ENCODE data around the gene ARMC2.
"Not testable (repeated sequence)": the region's sequence is repeated elsewhere in the genome, so short reads cannot be mapped to it uniquely, and the experiment has no call there.

The ARMC2 gene

DNA sequence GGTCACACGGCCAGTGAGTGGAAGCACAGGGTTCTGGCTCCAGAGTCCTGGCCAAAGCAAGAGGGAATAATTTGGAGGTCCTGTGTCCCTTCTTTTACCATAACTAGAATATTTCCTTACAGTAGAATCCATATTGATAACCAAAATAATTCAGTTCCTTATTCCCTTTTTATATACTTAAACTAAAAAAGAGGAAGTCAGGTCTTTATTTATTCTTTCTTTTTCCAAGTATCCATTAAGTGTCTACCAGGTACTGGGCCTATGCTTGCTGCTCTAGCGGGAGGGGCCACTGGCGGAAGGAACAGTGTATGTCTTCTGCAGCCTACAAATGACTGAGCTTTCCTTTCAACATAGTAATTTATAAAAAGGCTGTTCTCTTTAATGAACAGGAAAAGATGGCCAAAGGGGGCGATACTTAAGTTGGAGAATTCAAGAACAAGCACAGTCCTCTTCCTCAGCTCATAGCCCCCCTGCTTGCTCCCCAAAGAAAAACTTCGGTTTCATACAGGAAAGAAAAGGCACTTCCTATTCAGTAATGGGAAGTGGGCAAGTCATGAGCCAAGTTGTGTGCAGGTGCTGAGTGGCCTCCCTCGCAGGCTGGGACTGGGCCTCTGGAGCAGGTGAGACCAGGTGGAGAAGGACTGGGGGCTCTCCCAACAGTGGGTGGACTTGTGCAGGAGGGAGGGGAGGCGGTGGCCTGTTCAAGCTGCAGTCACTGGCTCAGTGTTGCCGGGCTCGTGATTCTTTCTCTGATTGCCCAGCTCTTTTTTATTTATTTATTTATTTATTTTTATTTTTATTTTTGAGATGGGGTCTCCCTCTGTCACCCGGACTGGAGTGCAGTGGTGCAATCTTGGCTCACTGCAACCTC is 110.9 kb downstream of the ARMC2 start:
- DNase-seq, result no peak

DNA sequence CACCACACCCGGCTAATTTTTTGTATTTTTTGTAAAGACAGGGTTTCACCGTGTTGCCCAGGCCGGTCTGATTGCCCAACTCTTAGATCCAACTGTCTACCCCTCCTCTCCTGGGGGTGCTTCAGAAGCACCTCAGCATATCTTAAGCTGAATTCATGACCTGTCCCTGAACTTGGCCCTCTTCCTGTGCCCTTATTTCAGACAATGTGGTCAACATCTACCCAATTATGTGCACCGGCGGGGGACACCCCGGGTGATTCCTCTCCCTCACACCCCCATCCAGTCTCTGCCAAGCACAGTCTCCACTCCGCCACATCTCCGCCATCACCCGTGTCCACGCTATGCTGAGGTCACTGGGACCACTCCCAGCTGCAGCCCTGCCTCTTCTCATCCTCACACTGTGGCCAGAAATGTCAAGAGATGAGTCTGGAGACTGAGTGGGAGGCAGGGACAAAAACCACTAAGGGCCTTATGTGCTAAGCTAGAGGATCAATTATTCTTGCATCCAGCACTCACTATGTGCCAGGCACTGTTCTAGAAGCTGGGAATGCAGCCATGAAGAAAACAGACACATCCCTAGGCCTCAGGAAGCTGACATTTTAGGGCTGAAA is 111.9 kb downstream of the ARMC2 start:
- no peak for DNase-seq

DNA sequence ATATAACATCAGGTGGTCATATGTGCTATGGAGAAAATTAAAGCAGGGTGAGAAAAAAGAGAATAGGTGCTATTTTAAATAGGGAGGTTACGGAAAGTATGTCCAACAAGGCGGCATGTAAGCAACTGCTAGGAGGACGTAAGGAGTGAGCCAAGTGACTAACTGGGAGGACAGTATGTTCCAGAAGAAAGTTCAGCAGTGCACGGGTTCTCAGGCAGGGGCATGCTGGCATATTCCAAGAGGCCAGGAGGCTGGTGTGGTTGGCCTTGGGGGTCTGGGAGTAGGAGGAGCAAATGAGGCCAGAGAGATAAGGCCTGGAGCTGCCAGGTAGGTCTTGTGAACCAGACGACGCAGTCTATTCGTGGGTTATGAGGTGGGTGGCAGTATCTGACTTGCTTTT is 112.4 kb downstream of the ARMC2 start:
- no peak for DNase-seq

DNA sequence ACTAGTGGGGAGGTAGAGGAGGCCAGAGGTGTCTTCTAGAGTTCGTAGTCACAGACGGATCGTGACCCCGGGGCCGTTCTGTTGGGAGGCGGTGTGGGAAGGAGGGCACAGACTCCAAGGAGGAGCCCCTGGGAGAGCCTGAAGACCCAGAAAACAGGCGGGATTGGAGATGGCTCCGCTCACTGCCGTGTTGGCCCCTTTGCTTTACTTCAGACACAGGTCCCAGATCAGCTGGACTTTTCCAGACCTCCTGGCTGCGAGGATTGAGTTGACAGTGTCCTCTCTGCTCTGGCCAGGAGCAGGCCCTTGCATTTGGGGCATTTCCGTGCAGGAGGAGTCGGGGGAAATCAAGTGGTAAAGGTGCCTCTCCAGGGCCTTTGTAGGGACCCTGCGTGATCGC is 112.9 kb downstream of the ARMC2 start:
- DNase-seq, result no peak

DNA sequence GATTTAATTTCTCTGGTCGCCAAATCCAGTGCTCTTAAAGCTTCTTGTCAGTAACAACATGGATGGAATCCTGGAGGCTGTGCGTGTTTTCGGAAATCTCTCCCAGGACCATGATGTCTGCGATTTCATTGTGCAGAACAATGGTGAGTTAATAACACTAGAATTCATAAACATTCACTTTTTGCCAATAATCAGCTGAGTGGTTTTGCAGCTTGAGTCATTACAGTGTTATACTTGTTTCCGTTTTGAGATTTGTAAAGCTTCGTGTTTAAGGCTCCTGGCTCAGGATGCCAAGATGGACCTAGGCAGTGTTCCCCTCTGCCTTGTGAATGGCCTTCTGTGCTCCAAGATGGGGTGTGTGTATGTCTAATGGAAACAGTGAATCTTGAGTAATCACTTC is 113.8 kb downstream of the ARMC2 start:
- DNase-seq, result no peak

DNA sequence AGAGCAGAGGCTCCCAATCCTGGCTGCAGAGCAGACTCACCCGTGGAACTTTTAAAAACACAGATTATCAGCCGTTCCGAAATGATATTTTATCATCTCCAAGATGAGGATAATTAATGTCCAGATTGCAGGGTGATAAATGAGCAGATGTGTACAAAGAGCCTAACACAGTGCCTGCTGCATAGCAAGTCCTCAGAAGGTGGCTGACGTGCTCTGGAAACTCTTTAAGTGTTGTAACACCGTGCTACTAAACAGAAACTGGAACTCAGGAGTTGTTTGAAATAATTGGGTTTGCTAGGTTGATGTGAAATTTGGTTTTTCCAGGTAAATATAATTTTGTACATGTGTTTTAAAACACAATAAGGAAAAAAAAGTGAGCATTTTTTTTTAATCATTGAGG is 118.0 kb downstream of the ARMC2 start:
- DNase-seq, result no peak

DNA sequence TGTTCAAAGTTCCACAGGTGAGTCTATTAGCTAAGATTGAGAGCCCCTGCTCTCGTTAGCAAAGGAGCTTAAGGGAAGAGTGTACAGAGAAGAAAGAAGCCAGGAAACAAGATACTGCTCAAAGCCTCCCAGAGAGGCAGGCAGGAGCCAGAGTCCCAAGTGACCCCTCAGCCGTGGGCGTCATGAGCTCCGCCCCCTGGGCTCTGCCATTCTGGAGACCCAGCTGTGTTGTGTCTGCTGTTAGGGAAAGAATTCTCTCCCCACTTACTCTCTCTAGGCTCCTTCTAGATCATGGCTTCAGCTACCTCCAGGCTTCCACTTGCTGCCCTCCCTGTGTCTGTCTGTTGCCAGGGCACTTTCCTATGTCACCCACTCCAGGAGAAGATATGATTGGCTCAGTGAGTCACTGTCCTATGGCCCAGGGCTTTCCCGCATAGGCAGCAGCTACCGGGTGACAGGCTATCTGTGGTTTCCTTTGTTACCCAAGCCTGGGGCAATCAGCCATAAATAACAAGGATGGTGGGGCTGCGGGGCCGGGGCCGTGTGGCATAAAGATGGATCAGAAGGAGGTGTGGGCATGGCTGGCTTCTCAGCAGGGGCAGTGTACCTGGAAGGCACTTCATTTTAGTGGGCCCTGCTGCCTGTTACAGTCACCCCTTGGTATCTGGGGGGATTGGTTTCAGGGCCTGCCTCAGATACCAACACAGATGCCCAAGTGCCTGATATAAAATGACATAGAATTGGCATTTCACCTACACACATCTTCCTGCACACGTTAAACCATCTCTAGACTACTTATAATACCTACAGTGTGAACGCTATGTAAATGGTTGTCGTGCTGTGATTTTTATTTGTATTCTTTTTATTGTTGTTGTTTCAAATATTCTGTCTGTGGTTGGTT is 118.9 kb downstream of the ARMC2 start:
- no peak for DNase-seq

DNA sequence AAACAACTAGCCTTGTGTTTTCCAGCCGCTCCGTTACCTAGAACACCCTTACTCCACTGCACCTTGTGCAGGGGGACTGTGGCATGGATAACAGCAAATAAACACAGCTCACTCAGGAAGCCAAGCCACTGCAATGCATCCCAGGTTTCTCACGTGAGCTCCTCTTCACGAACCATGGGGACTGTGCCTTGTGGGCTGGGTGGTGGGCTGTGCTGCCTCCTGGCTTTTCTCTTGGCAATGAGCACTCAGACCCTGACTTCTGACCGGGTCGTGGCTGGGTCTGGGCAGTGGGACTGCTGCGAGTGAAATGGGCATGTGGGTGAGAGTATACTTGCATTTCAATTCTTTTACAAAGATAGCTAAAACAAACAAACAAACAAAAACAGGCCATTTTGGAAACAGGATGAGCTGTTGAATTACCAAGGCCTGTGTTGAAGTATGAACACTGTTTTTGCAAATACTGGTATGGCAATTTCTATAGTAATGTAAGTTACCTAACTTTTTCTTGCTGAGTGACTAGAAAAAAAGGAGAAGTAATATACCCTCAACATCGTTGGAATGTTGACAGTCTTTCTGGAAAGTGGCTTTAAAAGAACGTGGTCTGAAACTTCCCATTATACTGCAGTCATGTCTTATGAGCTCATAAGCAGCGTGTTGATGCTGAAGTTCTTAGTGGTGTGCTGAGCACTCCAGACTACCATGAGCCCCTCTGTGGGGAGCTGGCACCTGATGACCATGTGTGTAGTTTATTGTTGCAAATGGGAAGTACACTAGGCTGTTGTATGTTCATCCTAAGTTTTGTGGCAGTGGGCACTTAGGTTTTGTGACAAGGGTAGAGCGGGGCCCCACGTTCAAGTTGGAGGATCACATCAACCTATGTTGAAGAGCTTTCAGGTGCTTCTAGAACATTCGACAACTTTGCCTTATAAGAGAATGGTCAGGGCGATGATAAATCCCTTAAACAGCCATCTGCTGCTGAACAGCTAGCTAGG is 120.4 kb downstream of the ARMC2 start:
- DNase-seq, result no peak

DNA sequence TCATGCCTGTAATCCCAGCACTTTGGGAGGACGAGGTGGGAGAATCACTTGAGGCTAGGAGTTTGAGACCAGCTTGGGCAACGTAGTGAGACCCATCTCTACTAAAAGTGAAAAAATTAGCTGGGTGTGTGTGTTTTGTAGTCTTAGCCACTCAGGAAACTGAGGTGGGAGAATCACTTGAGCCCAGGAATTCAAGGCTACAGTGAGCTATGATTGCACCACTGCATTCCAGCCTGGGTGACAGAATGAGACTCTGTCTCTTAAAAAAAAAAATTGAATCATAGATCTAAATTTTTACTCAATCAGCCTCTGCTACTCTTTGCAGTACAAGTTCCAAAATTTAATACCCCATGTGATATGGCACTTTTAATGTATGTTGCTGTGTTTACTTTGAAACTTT is 121.6 kb downstream of the ARMC2 start:
- no peak for DNase-seq

DNA sequence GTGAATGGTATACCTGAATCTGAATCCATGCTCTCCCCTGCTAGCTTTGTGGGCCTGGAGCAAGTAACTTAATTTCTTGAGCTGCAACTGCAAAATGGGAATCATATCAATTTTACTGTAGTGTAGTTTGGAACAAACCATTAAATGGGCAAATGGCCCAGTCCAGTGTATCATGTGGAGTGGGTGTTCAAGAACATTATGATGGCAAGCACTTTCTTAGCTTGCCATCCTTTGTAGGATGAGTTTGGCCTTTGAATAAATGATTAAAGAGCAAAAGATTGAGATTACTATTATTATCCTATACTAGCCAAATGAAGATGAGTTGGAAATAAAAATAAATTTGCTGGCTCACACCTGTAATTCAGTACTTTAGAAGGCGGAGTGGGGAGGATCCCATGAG is 126.0 kb downstream of the ARMC2 start:
- DNase-seq, result no peak

DNA sequence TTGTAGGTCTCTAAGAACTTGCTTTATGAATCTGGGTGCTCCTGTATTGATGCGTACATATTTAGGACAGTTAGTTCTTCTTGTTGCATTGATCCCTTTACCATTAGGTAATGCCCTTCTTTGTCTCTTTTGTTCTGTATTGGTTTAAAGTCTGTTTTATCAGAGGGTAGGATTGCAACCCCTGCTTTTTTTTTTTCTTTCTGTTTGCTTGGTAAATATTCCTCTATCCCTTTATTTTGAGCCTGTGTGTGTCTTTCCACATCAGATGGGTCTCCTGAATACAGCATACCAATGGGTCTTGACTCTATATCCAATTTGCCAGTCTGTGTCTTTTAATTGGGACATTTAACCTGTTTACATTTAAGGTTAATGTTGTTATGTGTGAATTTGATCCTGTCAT is 130.4 kb downstream of the ARMC2 start:
- DNase-seq, result not testable (repeated sequence)

DNA sequence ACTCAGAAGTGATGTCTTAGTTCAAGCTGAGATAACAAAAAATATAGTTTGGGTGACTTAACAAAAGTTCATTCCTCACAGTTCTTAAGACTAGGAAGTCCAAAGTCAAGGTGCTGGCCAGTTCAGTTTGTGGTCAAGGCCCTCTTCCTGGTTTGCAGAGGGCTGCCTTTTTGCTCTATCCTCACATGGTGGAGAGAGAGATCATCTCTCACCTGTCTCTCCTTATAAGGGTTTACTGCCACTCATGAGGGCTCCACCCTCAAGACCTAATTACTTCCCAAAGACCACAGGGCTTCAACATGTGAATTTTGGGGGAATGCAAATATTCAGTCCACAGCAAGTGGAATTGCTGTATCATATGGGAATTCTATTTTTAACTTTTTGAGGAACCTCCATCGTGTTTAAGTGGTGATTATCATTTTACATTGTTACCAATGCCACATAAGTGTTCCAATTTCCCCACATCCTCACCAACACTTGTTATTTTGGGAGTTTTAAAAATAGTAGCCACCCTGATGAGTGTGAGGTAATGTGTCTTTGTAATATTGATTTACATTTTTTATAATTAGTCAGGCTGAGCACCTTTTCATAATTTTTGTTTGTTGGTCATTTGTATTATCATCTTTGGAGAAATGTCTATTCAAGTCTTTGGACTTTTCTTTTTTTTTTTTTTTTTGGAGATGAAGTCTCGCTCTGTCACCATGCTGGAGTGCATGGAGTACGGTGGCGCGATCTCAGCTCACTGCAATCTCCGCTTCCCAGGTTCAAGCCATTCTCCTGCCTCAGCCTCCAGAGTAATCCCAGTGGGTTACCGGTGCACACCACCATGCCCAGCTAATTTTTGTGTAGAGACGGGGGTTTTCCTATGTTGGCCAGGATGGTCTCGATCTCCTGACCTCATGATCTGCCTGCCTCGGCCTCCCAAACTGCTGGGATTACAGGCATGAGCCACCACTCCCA is 134.2 kb downstream of the ARMC2 start:
- no peak for DNase-seq

DNA sequence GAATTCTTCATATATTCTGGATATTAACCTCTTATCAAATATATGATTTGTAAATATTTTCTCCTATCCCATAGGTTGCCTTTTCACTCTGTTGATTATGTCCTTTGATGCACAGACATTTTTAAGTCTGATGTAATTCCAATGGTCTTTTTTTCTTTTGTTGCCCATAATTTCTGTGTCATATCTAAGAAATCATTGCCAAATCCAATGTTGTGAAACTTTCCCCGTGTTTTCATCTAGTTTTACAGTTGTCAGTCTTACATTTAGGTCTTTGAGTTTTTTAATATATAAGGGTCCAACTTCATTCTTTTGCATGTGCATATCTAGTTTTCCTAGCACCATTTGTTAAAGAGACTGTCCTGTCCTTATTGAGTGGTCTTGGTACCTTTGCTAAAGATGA is 134.9 kb downstream of the ARMC2 start:
- no peak for DNase-seq

DNA sequence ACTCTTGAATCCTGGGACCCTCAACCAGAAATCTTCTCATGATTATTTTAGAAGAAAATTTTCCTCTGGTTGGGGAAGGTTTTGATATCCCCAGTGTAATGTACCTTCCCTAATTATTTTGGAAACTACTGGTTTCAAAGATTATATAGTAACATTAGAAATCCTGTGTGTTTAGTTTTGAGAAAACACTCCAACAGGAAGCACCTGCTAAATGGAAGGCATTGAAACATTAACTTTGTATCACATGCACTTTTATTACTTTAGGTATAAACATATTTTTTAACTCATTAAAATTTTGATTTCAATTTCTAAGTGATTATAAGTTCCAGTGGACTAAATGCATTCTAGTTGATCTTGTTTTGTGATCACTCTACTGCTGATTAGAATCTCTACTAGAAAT is 137.1 kb downstream of the ARMC2 start:
- no peak for DNase-seq

DNA sequence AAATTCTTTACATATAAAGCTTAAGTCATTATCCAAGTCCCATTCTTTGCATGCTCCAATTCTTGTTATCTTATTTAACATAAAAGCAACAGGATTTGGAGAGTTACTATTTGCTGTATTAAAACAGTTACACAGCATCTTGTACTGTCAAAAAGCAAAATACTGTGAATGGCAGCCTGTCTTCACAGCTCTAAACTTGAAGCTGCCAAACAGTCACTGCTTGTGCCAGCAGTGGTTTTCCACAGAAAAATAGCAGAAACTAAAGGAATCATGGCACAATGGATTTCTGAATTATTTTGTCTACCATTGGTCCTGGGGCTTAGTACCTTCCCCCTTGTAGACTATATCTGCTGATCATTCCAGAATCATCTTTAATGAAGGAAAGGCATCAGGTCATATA is 138.9 kb downstream of the ARMC2 start:
- no peak for DNase-seq

DNA sequence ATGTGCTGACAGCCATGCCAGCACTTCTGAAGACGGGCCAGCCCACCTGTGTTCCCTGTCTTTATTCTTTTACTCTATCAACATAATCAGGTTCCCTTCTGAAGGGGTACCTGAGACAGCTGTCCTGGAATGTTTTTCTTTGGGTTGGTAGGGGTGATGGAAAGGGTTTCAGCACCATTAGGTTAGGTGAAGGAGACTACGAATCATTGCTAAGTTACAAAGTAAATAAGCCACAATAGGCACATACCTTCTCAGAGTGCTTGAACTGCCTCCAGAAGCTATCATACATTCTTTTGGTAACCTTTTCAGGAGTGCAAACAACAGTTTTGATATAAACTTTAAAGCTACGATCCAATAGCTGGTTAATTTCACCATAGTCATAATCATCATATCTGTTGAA is 140.1 kb downstream of the ARMC2 start:
- DNase-seq, result no peak

DNA sequence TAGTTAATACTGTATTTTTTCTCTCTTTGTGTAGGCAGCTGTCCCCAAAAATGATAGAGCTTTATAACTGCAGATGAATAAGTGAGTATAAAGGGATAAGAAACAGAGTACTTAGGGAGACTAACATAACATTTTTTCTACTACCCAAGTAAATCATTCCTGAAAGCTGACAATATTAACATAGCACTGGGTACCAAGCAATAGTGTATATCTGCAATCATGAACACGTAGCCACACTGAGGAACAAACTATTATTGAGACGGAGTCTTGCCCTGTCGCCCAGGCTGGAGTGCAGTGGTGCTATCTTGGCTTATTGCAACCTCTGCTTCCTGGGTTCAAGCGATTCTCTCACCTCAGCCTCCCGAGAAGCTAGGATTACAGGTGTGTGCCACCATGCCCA is 140.5 kb downstream of the ARMC2 start:
- DNase-seq, result no peak

DNA sequence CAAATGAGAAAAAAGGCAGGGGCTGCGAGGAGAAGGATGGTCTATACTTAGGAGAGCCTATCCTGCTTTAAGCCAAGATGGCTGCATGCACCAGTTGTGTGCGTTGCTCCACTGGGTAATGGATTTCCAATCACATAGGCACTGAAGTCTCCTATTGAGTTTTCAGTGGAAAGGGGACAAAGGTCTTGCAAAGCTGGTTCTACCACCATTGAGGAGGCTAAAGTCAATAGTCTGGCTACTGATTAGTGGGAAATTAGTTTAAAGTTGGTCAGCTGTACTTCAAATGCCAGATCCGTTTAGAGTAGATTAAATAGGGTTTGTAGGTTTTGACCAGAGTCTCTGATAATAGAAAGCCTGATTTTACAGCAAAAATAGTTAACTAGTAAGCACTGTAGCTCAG is 141.5 kb downstream of the ARMC2 start:
- no peak for DNase-seq

DNA sequence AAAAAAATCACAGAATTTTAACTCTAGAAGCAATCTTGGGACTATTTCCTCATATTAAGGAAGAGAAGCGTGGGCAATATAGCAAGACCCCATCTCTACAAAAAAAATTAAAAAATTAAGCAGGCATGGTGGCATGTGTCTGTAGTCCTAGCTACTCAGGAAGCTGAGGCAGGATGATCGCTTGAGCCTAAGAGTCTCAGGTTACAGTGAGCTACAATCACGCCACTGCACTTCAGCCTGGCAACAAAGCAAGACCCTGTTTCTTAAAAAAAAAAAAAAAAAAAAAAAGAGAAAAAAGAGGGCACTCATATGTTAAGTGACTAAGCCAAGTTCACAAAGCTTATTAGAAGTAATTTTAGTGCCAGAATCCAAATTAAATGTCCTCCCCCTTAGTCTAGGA is 145.7 kb downstream of the ARMC2 start:
- DNase-seq, result no peak

DNA sequence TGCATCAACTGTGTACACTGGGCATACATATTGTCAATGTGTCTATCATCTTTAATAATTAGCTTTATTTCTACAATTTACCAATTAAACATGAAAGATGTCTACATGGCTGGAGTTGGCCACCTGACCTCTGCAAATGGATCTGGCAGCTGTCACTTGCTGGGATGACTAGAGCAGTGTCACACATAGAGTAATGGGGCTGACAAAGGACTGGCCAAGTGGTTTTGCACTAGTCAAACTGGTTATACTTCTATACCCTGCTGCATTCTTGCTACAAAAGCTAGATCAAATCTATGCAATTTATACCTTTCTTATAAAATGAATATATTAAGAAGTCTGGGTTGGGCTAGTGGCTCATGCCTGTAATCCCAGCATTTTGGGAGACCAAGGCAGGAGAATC is 147.1 kb downstream of the ARMC2 start:
- DNase-seq, result no peak

DNA sequence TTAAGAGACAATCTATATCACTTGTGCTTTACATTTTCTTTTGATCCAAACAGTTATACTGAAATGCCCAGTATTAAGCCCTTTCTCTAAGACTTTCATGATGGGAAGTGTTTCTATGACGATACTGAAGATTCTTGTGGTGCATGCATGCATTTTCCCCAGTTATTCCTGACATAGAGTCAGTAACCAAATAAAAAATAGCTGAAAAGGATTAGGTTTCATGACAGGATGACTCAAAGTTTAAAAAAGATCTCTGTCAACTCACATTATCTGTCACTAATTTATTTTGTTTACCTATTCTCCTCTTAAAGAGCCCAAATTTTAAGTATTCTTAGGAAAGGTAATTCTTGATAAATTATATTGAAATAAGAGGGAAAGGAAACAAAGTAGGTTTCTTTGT is 148.0 kb downstream of the ARMC2 start:
- no peak for DNase-seq

Data from amniotic stem cell (primary cell).